GM21529 (cell line): ENCODE measurements around the gene IBA57.
"Not testable (repeated sequence)": the region's sequence is repeated elsewhere in the genome, so short reads cannot be mapped to it uniquely, and the experiment has no call there.

ENCODE experiments used
- ATAC-seq: cut with Tn5 transposase; IDR thresholded peaks from one replicate; pipeline ENCODE4 v1.9.1; 2021; ENCODE audit not compliant: unreplicated experiment

The IBA57 gene

GRCh38 chr1:228184152-228184551 lies 18.5 kb downstream of the IBA57 start:
- no peak for ATAC-seq

- no peak for ATAC-seq
These were observed 20.0 kb downstream of the IBA57 start for GRCh38 chr1:228185641-228185965.

DNA sequence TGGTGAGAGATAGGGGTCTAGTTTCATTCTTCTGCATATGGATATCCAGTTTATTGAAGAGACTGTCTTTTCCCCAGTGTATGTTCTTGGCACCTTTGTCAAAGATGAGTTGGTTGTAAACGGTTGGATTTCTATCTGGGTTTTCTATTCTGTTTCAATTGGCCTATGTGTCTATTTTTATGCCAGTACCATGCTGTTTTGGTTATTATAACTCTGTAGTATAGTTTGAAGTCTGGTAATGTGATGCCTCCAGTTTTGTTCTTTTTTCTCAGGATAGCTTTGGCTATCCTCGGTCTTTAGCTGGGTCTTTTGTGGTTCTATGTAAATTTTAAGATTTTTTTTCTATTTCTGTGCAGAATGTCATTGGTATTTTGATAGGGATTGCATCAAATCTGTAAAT lies 22.6 kb downstream of the IBA57 start:
- not testable (repeated sequence) for ATAC-seq

DNA sequence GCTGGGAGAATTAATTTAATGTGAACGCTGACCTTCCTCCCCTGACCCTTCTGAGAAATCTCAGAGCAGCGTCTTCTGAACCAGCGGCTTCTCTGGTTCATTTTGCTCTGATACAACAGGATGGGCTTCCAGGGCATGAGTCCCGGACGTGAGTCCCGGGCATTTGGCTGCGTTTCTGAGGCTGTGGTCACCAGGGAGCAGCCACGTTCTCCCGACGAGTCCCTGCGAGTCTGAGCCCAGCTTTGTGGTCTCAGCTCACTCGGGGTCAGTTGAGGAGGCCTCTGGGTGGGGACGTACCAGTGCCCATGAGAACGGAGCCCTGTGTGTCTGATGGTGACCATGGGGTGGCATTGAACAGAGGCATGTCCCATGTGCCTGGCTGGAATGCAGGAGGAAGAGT lies 24.6 kb downstream of the IBA57 start:
- ATAC-seq: no peak

DNA sequence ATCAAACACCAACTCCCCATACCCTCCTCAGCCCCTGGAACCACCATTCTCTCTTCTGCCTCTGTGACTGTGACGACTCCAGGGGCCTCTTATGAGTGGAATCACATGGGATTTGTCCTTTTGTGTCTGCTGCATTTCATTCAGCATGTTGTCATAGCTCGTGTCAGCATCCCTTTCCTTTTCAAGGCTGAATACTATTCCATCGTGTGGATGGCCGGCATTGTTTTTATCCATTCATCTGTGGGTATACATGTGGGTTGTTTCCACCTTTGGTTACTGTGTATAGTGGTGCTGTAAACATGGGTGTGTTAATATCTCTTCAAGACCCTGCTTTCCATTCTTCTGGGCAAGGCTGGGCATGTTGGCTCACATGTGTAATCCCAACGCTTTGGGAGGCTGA lies 25.2 kb downstream of the IBA57 start:
- ATAC-seq: no peak

DNA sequence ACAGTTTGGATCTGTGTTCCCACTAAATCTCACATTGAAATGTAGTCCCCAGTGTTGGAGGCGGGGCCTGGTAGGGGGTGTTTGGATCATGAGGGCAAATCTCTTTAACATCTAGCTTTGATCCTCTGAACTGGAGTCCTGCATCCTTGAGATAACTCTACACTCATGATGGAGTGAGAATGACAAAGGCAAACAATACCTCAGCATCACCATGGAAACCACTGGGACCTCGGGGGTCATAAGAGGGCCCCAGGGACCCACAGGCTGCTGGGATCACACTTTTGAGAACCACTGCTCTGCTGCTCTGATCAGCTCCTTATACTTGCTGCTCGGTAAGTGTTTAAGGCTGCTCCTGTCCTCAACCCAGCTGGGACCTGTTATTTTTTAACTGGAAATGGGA lies 28.8 kb downstream of the IBA57 start:
- ATAC-seq: no peak

DNA sequence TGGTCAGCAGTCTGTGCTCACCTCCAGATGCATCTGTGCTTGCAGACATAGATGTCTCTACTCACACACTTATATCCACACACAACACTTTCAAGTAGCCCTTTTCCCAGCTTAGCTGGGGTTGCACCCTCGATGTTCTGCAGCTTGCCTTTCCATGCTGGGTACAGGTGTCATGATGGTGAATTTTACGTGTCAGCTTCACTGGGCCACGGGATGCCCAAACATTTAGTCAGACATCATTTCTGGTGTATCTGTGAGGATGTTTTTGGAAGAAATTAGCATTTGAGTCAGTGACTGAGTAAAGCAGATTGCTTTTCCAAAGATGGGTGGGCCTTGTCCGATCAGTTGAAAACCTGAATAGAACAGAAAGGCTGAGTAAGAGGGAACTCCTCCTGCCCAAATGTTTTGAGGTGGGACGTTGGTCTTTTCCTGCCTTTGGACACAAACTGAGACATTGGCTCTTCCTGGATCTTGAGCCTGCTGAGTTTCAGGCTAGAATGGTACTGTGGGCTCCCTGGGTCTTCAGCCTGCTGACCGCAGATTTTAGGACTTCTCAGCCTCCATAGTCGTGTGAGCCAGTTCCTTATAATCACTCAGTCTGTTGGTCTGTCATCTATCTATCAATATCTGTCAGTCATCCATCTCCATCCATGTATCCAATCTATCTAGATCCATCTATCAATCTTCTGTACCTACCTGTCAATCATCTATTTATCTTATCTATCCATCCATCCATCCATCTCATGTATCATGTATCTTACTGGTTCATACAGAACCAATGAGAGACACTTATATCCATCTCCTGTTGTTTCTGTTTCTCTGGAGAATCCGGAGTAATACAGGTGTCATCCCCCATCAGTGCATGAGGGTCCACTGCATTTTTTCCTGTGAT lies 29.6 kb downstream of the IBA57 start:
- ATAC-seq: no peak

- no peak for ATAC-seq
These were observed 32.0 kb downstream of the IBA57 start for GRCh38 chr1:228197555-228198147.

- no peak for ATAC-seq
These were observed 33.5 kb downstream of the IBA57 start for GRCh38 chr1:228198977-228199590.

DNA sequence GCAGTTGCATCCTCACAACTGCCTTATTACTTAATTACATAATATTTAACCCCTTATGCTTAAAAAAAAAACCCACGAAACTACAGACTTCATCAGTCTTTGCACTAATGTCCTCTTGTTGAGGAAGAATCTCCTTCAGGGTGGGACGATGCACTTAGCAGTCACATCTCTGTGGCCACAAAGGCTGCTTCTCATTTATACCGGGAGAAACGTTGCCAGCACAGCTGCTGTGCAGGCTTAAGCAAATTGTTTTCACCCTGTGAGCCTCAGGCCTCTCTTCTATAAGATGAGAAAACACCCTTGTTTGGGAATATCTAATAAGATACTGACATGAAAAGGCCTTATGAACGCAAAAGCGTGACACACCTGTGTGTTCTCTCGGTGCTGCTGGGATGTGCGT lies 39.4 kb downstream of the IBA57 start:
- no peak for ATAC-seq

GRCh38 chr1:228205526-228206436 lies 40.2 kb downstream of the IBA57 start:
- no peak for ATAC-seq

DNA sequence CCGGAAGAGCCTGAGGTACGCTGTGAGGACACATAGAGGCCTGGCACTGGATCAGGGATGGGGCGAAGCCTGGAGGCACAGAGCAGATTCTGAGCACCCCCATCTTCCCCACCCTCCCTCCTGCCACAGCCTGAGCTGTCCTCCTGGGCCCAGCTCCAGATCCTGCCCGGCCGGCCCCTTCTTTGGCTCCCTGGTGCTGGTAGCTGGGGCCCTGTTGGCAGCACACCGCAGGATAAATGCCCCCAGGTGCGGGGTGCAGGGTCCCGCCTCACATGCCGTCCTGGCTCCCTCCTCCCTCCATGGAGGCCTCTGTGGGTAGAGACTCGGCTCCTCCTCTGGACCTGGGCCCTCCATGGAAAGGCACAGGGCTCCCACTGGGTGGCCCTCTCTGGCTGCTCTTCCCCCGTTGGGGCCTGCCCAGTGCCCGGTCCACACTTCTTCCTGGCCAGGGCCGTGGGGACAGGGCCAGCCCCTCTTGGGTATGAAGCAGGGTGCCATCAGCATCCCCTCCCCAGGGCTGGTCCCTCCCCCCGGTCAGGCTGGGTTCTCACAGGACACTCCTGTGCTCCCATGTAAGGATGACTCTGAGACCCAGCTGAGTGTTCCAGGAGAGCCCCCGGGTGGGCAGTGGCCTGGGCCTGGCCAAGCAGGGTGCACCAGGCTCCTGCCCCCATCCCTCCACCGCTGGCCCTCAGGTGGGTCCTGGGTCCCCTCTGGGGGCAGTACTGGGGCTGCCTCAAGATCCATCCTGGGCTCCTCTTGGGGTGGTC lies 41.2 kb downstream of the IBA57 start:
- ATAC-seq: no peak

DNA sequence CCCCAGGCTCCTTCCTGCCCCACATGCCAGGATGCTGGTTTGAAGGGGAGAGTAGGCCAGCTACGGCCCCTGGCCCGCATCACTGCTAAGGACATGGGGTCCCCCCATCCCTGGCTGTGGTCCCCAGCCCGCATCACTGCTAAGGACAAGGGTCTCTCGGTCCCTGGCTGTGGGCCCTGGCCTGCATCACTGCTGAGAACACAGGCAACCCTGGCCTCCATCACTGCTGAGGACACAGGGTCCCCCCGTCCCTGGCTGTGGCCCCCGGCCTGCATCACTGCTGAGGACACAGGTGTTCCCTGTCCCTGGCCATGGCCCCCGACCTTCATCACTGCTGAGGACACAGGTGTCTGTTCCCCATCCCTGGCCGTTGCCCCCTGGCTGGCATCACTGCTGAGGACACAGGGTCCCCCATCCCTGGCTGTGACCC lies 41.8 kb downstream of the IBA57 start:
- ATAC-seq: no peak

DNA sequence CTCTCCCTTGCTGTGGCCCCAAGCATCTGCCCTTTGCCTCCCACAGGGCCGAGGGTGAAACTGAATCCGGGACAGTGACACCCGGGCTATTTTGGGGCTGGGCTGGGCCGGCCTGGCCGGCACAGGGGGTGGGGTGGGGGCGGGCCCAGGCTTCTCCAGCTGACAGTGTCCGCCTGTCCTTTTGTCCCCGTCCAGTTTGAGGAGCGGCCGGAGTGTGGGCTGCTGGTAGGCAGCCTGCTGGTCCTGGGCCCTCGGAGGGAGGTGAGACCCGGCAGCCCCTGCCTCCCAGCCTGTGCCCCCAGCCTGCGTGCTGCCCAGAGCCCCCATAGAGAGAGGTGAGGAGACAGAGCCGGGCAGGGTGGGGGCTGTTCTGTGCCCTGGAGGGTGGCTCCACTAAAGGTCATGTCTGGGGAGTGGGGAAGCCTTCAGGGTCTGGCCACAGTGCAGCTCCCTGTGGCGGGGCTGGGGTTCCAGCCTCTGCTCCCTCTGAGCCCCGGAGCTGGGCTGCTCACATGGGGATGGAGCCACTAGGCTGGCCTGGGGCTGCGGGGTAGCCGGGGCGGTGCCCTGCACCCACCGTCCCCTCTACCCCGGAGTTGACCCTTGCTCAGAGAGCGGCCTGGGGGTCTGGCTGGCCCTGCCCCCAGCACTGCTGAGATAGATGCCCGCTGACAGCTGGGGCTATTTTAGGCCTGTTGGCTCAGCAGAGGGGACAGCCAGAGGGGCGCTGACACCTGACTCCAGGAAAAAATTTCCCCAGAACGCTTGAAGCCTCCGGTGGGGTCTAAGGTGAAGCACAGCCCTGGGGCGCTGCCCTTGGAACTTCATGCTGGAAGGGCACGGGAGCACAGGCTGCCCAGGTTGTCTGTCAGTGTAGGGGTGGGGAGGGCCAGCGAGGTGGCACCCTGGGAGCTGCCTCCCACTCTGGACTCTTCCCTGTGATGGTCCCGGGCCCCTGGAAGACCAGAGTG lies 42.5 kb downstream of the IBA57 start, which contains the start of gene OBSCN:
Gene OBSCN, plus strand, starts transcription at position 194 of the 971 bp plus-strand sequence. CDS start 3,740 bp downstream, outside the sequence.
- ATAC-seq: no peak

GRCh38 chr1:228208831-228209551 lies 43.4 kb downstream of the IBA57 start:
- no peak for ATAC-seq

DNA sequence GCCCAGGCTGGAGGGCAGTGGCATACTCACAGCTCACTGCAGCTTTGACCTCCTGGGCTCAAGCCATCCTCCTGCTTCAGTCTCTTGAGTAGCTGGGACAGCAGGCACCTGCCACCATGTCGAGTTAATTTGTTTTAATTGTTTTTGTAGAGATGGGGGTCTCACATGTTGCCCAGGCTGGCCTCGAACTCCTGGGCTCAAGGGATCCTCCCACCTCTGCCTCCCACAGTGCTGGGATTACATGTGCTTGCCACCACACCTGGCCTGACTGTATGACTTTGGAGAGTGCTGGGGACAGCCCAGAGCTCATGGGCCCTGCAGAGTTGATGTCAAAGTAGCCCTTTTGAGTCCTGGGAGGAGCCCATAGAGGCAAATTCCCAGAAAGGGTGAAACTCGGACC lies 44.1 kb downstream of the IBA57 start:
- ATAC-seq: no peak

- no peak for ATAC-seq
These were observed 44.6 kb downstream of the IBA57 start for GRCh38 chr1:228210076-228210651.
